LNCaP clone FGC (cell line): ENCODE measurements around the gene AMH.

Source experiments
- DNase-seq: peaks from one replicate; pipeline ENCODE4 v3.0.0-alpha.2; 2011; ENCODE audit warnings: low read depth
- H3K4me3 ChIP-seq: 2 replicates; pipeline ENCODE4 v1.5.1; 2011; ENCODE audit warnings: mild to moderate bottlenecking, low read depth, low read length, control low read depth
- TF ChIP-seq, protein P1 (sequence below): IDR thresholded peaks from 2 replicates; pipeline ENCODE4 v1.5.1; 2012; ENCODE audit warnings: mild to moderate bottlenecking; ENCODE audit not compliant: control insufficient read depth, insufficient read depth; ENCODE audit errors: extremely low read depth

The AMH gene

DNA sequence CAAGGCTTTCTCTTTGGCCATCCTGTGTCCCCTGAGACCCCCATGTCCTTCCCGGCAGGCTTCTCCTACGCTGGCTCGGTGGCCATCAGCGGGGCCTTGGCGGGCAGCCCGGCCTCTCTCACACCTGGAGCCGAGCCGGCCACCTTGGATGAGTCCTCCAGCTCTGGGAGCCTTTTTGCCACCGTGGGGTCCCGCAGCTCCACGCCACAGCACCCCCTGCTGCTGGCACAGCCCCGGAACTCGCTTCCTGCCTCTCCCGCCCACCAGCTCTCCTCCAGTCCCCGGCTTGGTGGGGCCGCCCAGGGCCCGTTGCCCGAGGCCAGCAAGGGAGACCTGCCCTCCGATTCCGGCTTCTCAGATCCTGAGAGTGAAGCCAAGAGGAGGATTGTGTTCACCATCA, 27.2 kb upstream of the AMH start:
- TF ChIP-seq, protein P1, sequence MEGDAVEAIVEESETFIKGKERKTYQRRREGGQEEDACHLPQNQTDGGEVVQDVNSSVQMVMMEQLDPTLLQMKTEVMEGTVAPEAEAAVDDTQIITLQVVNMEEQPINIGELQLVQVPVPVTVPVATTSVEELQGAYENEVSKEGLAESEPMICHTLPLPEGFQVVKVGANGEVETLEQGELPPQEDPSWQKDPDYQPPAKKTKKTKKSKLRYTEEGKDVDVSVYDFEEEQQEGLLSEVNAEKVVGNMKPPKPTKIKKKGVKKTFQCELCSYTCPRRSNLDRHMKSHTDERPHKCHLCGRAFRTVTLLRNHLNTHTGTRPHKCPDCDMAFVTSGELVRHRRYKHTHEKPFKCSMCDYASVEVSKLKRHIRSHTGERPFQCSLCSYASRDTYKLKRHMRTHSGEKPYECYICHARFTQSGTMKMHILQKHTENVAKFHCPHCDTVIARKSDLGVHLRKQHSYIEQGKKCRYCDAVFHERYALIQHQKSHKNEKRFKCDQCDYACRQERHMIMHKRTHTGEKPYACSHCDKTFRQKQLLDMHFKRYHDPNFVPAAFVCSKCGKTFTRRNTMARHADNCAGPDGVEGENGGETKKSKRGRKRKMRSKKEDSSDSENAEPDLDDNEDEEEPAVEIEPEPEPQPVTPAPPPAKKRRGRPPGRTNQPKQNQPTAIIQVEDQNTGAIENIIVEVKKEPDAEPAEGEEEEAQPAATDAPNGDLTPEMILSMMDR: no peak
- no peak for DNase-seq
- H3K4me3 ChIP-seq: no peak overlapping the region

DNA sequence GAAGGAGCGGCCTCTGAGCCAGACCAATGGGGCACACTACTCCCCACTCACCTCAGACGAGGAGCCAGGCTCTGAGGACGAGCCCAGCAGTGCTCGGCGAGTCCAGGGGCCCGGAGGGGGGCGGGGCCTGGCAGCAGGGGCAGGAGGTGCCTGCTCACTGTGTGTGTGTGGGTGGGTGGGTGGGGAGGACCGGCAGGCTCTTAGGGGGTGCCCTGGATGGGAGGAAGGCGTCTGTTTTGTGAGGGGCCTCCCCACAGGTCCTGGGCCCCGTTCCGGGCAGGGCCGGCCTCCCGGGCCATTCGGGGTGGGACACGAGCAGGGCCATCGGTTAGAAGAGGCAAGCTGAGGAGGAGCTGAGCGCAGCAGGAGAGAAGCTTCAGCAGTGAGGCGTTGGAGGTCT, 25.7 kb upstream of the AMH start:
- no peak for DNase-seq
- no peak overlapping the region for H3K4me3 ChIP-seq
- TF ChIP-seq, protein P1: no peak

DNA sequence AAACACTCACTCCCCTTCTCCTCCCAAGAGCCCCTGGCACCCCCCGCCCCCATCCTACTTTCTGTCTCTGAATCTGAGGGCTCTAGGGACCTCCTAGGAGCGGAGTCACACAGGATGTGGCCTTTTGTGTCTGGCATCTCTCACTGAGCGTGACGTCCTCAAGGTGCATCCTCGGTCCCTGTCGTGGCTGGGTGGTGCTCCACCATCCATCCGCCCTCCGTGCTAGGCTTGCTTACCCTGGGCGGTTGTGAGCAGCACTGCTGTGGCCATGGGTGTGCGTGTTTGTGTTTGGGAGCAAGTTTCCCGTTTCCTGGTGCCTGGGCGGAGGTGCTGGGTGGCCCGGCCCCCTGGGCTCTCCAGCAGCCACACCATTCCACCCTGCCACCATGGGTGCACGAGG, 25.2 kb upstream of the AMH start:
- H3K4me3 ChIP-seq: no peak overlapping the region
- no peak for DNase-seq
- TF ChIP-seq, protein P1: no peak

DNA sequence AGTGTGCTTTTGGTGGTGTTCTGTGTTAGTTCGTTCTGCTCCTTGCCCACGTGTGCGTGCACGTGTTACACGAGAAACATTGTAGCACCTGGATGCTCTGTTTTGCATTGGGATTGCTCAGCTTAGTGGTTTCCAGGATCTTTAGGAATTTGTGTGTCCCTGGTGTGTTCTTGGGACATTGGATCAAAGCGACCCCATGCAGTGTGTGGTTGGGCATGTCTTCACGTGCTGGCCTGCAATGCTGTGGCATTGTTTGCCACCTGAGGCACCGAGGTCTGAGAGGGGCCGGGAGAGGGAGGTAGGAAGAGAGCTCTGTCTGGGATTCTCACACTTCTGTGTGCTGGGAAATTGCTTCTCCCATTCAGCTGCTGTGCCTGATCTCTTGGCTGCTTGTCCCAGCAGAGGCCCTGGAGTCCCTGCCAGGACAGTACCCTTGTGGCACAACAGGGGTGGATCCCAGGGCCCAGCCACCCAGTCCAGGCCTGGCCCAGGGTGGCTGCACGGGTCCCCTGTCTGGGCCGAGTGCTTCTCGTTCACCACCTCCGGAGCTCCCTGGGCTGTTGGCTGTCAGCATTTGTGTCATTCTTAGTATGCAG, 24.3 kb upstream of the AMH start:
- TF ChIP-seq, protein P1: no peak
- no peak for DNase-seq
- H3K4me3 ChIP-seq: no peak overlapping the region

DNA sequence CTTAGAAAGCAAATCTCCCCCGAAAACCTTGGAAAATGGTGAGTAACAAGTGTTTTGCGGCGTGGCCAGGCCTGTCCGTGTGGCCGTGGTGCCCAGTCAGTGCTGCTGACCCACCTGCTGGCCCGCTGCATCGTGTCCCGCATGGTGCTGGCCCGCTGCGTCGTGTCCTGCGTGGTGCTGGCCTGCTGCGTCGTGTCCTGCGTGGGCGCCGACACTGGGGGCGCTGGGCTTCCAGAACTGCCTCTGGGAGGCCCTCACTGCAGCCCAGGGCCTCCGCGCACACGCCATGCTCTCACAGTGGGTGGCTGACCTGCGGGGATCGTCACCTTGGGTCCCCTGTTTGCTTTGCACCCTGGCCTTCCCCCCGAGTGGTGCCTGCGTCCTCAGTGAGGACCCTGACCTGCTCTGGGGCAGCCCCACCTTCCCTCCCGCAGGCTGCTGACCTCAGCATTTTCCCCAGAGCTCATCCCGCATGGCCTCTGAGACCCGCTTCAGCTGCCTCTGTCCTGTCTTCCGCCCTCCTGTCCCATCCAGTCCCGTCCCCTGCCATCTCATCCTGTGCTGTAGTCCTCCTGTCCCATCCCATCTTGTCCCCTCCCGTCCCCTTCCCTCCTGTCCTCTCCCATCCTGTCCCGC, 23.6 kb upstream of the AMH start:
- TF ChIP-seq, protein P1: no peak
- no peak overlapping the region for H3K4me3 ChIP-seq
- DNase-seq: no peak

DNA sequence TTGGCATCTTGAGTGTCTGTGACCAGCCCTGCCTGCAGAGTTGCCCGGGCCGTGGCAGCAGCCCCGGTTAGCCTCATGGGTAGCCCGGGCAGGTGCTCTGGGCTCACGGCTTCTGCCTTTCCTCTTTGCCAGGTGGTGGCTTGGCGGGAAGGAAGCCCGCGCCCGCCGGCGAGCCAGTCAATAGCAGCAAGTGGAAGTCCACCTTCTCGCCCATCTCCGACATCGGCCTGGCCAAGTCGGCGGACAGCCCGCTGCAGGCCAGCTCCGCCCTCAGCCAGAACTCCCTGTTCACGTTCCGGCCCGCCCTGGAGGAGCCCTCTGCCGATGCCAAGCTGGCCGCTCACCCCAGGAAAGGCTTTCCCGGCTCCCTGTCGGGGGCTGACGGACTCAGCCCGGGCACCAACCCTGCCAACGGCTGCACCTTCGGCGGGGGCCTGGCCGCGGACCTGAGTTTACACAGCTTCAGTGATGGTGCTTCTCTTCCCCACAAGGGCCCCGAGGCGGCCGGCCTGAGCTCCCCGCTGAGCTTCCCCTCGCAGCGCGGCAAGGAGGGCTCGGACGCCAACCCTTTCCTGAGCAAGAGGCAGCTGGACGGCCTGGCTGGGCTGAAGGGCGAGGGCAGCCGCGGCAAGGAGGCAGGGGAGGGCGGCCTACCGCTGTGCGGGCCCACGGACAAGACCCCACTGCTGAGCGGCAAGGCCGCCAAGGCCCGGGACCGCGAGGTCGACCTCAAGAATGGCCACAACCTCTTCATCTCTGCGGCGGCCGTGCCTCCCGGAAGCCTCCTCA, 22.9 kb upstream of the AMH start:
- no peak for DNase-seq
- no peak overlapping the region for H3K4me3 ChIP-seq
- TF ChIP-seq, protein P1: no peak
